ENCODE results near the gene MYO9A.

- TF ChIP-seq YY1 (IDR thresholded peaks at IDR 0.05; ENCODE audit: insufficient read depth, insufficient read length): no peak
- TF ChIP-seq SUZ12 (IDR thresholded peaks at IDR 0.05; ENCODE audit: extremely low read depth, insufficient read depth, insufficient read length): no peak
- TF ChIP-seq ZNF274 (IDR thresholded peaks at IDR 0.05; ENCODE audit: low read depth, low read length): no peak
Measured at GRCh38 chr15:71775856-71776255, 342.1 kb downstream of the MYO9A start.

Measured in NT2/D1 (cell line).